HG02970 (cell line): ENCODE results near the gene C12orf57.

ENCODE experiments used
- ATAC-seq: cut with Tn5 transposase; IDR thresholded peaks from one replicate; pipeline ENCODE4 v1.9.1; 2021; ENCODE audit warnings: mild to moderate bottlenecking, moderate library complexity, moderate number of reproducible peaks; ENCODE audit not compliant: unreplicated experiment, low FRiP score

Gene C12orf57

DNA sequence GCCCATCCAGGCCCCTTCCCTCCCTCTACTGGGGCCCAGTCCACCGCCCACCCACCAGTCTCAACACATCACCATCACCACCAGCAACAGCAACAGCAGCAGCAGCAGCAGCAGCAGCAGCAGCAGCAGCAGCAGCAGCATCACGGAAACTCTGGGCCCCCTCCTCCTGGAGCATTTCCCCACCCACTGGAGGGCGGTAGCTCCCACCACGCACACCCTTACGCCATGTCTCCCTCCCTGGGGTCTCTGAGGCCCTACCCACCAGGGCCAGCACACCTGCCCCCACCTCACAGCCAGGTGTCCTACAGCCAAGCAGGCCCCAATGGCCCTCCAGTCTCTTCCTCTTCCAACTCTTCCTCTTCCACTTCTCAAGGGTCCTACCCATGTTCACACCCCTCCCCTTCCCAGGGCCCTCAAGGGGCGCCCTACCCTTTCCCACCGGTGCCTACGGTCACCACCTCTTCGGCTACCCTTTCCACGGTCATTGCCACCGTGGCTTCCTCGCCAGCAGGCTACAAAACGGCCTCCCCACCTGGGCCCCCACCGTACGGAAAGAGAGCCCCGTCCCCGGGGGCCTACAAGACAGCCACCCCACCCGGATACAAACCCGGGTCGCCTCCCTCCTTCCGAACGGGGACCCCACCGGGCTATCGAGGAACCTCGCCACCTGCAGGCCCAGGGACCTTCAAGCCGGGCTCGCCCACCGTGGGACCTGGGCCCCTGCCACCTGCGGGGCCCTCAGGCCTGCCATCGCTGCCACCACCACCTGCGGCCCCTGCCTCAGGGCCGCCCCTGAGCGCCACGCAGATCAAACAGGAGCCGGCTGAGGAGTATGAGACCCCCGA, 7.0 kb upstream of the C12orf57 start:
- ATAC-seq, result no peak

DNA sequence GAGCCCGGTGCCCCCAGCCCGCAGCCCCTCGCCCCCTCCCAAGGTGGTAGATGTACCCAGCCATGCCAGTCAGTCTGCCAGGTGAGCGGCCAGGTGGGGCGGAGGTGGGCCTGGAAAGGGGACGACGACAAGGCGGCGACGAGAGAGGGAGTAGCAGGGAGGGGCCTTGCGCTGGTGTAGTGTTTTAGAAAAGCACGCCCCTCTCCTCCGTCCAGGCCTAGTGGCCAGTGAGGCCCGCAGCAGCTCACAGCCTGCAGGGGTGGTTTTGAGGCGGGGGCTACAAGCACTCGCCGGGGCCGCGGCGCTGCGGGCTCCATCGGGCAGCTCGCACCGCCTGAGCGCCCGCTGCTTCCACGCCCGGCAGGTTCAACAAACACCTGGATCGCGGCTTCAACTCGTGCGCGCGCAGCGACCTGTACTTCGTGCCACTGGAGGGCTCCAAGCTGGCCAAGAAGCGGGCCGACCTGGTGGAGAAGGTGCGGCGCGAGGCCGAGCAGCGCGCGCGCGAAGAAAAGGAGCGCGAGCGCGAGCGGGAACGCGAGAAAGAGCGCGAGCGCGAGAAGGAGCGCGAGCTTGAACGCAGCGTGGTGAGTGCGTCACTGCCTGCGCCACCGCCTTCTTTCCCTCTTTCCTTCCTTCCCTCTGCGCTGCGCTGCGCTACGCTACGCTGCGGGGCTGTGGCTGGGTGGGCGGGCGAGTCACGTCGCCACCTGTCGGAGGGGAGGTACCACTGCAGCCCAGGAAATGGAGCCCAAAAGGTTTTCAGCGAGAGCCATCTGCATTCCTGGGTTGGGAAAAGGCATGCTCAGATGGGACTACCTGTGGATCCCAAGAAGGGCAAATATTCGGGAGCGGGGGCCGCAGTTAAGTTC, 6.1 kb upstream of the C12orf57 start:
- ATAC-seq, result peak; percentile 83

DNA sequence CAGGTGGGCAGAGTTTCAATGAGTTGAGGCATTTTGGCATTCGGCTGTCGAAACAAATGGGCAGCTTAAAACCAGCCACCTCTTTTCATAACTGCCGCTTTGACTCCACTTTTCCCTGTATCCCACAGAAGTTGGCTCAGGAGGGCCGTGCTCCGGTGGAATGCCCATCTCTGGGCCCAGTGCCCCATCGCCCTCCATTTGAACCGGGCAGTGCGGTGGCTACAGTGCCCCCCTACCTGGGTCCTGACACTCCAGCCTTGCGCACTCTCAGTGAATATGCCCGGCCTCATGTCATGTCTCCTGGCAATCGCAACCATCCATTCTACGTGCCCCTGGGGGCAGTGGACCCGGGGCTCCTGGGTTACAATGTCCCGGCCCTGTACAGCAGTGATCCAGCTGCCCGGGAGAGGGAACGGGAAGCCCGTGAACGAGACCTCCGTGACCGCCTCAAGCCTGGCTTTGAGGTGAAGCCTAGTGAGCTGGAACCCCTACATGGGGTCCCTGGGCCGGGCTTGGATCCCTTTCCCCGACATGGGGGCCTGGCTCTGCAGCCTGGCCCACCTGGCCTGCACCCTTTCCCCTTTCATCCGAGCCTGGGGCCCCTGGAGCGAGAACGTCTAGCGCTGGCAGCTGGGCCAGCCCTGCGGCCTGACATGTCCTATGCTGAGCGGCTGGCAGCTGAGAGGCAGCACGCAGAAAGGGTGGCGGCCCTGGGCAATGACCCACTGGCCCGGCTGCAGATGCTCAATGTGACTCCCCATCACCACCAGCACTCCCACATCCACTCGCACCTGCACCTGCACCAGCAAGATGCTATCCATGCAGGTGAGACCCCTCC, 5.2 kb upstream of the C12orf57 start:
- ATAC-seq, result no peak

DNA sequence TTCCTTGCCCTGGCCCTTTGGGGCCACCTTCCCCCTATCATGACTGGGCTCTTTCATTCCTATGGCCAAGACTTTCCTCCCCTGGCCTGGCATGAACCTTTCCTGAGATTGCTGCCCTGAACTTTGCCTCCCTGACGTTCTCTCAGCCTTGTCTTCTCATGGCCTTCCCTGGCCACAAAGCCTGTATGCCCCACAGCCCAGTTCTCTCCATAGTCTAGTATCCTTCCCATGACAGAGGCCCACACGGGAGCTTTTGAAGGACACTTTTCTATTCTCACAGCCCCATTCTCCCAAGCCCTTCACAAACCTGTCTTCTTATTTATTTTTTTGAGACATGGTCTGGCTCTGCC, 4.7 kb upstream of the C12orf57 start:
- ATAC-seq, result no peak

DNA sequence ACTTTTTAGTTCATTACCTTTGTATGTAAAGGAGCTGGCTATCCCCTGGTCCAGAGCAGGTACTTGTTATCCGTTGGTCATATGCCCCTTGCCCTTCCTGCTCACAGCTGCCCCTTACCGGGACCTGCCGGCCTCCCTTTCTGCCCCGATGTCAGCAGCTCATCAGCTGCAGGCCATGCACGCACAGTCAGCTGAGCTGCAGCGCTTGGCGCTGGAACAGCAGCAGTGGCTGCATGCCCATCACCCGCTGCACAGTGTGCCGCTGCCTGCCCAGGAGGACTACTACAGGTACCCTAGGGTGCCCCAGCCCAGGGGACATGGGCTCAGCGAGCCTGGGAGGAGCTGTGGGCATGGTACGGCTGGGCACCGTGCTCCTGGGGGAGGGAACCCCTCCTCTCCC, 2.6 kb upstream of the C12orf57 start:
- no peak for ATAC-seq

DNA sequence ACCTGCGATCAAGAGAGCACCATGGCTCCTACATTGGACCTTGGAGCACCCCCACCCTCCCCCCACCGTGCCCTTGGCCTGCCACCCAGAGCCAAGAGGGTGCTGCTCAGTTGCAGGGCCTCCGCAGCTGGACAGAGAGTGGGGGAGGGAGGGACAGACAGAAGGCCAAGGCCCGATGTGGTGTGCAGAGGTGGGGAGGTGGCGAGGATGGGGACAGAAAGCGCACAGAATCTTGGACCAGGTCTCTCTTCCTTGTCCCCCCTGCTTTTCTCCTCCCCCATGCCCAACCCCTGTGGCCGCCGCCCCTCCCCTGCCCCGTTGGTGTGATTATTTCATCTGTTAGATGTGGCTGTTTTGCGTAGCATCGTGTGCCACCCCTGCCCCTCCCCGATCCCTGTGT, 2.0 kb upstream of the C12orf57 start:
- ATAC-seq, result no peak

DNA sequence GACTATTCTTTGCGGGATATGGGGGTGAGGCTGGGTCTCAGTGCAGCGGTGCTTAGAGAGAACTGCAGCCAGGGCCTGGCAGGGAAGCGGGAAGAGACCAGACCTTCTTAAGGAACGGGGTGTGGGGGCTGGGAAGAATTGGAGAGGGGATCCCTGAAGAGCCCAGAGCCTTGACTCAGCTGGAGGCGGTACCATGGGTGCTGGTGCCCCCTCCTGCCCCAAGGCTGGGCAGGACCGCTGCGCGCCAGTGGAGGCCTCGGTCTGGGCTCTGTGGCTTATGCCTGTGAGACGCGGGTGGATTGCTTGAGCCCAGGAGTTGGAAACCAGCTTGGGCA, 1.5 kb upstream of the C12orf57 start:
- ATAC-seq, result no peak

DNA sequence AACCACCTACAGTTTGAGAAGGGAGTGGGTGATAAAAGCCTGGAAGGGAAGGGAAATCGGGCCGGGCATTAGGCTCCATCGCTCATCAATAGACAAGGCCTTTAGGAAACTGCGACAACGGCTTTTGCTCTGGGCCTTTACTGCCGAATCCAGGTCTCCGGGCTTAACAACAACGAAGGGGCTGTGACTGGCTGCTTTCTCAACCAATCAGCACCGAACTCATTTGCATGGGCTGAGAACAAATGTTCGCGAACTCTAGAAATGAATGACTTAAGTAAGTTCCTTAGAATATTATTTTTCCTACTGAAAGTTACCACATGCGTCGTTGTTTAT, 467 bp upstream of the C12orf57 start:
- ATAC-seq, result peak; percentile 28

DNA sequence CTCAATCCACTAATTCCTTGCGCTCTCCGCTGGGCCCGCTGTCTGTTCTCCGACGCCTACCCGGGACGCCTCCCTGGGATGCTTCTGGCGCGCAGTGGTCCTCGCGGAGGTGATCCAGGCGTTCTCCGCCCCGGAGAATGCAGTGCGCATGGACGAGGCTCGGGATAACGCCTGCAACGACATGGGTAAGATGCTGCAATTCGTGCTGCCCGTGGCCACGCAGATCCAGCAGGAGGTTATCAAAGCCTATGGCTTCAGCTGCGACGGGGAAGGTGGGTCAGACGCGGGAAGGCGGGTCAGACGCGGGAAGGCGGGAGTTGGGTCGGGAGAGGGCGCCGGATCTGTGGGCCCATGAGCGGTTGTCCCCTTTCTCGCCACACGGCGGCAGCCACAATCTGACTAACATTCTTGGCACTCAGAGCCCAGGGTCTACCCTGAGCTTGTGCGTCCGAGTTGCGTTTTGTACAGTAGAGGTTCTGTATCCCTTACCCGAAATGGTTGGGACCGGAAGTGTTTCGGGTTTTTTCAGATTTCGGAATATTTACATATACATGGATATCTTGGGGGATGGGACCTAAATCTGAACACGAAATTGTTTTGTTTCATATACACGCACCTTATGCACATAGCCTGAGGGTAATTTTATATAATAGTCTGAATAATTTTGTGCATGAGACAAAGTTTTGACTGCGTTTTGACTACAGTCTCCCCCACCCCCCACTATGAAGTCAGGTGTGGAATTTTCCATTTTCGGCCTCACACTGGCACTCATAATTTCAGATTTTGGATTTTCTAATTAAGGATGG, 762 bp downstream of the C12orf57 start:
- peak; percentile 36 for ATAC-seq

DNA sequence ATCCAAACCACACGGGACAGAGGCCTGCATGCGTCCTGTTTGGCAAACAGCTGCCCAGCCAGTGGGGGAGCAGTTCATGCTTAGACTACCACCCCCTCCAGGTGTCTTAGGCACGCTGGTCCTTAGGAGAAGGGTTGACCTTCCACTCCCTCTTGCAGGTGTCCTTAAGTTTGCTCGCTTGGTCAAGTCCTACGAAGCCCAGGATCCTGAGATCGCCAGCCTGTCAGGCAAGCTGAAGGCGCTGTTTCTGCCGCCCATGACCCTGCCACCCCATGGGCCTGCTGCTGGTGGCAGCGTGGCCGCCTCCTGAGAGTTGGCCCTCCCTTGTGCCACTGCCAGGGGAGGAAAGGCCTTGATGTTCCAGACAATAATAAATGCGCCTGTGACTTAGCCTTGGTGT, 1.8 kb downstream of the C12orf57 start:
- no peak for ATAC-seq

DNA sequence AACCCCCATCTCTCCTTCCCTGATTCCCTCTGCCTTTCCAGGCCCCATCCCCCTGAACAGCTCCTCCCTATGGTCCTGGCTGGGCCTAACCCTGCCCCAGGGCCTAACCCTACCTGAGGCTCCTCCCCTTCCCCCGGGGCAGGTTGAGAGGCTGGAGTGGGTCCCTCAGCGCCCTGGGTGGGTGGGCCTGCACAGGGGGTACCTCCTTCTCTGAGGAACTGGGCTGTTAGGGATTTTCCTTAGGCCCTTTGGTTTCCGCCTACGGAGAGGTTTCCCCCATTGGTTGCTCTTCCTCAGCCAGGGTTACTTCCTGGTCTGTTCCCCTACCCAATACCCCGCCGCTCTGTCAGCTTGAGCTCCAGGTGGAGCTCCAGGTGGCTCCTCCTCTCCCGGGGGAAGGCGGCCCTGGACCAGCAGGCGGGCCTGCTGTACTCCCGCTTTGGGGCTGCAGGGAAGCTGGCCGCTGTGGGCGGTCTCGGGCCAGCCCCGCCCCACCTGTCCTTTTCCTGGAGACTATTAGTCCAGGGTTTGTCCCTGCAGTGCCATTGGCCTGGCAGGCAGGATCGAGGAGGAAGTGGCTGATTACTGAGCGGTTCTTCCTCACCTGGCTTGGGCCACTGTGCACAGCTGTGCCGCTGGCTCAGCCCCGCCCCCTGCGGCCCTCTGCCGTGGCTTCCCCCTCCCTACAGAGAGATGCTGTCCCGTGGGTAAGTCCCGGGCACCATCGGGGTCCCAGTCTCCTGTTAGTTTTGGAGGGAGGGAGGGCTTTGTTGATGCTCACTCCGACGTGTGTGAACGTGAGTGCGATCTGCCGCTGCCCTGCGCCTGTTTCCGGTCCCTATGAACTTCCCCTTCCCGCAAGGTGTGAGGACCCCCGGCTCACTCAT, 2.5 kb downstream of the C12orf57 start:
- no peak for ATAC-seq

DNA sequence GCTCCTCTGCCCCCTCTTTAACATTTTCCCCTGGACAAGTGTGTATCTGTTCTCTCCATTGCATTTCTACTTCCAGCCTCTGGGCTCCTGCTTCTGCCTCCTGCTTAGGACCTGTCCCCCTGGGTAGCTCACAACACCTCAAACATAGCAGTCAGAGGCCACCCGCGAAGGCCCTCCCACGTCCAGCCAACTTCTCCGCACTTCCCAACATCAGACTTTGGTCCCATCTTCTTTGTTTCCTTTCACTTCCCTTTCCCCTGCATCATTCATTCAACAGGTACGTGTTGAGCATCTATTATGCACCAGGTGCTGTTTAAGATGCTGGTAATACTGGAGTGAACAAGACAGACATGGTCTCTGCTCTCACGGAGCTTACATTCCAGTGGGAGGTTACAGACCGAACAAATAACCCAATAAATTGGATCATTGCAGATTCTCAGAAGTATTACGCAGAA, 3.1 kb downstream of the C12orf57 start:
- ATAC-seq, result no peak

DNA sequence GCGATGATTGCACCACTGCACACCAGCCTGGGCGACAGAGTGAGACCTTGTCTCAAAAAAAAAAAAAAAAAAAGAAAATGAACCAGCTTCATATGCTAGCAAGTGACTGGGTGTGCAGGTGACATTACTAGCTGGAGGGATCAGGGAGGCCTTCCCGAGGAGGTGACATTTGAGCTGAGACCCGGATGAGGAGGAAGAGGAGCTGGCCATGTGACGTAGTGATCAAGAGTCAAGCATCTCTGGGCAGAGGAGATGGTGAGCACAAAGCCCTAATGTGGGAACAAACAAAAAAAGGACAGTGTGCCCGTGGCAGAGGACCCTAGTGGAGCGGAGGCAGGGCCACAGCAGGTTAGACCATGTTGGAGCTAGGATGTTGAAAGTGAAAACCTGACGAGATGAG, 3.8 kb downstream of the C12orf57 start:
- ATAC-seq, result no peak

DNA sequence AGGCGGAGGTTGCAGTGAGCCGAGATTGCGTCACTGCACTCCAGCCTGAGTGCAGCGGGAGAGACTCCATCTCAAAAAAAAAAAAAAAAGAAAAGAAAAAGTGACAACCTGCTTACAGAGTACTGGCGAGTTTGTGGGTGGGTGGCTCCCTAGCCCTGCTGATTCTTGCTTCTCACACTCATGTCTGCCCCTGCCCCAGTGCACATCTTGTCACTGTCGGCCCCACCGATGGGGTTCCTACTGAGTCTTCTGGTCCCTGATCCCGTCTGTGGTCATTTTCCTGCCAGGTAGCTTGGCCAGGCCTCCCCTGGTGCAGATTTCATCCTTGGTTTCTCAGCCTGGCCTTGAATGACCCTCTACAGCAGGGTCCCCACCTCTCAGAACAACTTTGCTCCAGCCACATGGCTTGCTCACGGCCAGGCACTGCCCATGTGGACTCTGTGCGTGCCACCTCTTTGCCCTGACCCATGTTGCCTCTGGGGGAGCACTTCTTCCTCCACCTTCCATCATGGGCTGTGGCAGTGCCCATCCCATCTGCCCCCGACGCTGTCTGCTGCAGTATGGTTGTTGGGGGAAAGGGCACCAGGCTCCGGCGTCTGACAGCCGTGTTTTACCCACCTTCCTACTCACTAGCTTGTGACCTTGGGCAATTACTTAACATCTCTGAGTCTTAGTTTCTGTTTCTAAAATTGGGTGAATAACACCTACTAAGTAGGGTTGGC, 5.2 kb downstream of the C12orf57 start:
- ATAC-seq, result no peak

DNA sequence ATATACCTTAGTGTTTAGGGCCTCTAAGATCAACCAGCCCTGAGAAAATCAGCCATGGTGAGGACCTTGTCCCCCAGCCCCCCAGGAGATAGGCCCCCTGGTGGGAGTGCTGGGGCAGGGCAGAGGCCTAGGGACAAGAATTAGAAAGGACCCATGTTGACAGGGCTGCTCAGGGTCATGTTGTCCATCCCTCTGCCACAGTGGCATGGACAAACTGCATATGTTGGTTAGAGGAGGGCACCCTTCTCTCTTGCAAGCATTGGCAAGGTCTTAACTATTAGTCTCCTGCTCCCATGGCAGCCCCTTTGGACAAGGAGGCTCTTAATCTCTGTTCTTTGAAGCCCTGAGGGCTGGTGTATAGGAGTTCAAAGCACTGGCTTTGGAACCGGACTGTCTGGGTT, 6.6 kb downstream of the C12orf57 start:
- ATAC-seq, result no peak

DNA sequence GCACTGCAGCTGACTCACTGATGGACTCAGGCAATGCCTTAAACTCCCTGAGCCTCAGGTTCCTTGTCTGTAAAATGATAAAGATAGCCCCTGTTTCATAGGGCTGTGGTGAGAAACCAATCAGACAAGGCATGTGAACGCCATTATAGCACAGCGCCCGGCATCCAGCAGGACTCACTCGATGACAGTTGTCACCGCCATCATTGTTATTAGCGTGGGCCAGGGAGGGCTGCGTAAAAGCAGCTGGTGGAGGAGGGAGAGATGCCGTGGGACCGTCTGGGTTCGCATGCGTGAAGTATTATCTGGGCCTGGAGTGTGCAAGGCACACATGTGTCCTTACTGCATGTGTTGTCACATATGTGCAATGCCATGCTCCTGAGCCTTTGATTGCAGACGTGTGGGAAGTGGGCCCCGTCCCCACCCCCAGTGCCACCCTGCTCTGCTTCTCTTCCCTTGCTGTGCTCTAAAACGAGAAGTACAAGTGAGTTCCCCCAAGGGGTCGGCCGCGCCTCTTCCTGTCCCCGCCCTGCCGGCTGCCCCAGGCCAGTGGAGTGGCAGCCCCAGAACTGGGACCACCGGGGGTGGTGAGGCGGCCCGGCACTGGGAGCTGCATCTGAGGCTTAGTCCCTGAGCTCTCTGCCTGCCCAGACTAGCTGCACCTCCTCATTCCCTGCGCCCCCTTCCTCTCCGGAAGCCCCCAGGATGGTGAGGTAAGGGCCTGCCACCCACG, 7.2 kb downstream of the C12orf57 start, which contains the start of gene PTPN6:
Gene PTPN6 (plus strand): TSS at position 546 of the 730 bp plus-strand sequence. CDS start 157 bp downstream, at position 703.
- no peak for ATAC-seq

DNA sequence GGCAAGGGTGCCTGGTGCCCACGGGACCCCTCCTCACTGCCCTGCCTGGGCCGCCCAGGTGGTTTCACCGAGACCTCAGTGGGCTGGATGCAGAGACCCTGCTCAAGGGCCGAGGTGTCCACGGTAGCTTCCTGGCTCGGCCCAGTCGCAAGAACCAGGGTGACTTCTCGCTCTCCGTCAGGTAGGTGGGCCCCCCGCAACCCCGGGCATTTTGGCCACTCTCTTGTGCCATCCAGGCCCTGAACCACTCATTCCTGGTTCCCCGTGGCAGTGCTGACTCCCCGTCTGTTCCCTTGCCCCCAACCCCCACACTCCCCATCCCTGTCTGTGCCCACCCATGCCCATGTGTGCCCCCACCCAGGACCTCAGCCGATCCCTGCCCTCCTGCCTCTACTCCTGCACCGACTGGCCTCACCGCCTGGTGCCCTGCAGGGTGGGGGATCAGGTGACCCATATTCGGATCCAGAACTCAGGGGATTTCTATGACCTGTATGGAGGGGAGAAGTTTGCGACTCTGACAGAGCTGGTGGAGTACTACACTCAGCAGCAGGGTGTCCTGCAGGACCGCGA, 7.8 kb downstream of the C12orf57 start:
- no peak for ATAC-seq
